ENCODE data around the gene DST.

DNA sequence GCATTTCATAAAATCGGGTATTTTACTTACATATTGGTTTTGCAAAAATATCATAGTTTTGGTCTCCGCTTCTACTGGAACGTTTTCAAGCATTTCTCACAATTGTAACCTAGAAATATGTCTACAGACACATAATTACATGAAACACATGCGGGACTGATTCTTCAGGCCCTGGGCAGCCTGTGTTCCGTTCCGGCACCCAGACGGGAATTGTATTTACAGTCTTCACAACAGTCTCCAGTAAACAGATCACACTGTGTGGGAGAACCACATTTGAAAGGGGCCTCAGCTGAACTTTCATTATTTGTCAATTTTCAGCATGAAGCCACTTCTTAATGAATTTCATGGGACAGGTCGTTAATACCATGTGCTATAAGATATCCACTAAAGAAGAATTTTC, 196.9 kb downstream of the DST start:
- TF ChIP-seq, protein P1, sequence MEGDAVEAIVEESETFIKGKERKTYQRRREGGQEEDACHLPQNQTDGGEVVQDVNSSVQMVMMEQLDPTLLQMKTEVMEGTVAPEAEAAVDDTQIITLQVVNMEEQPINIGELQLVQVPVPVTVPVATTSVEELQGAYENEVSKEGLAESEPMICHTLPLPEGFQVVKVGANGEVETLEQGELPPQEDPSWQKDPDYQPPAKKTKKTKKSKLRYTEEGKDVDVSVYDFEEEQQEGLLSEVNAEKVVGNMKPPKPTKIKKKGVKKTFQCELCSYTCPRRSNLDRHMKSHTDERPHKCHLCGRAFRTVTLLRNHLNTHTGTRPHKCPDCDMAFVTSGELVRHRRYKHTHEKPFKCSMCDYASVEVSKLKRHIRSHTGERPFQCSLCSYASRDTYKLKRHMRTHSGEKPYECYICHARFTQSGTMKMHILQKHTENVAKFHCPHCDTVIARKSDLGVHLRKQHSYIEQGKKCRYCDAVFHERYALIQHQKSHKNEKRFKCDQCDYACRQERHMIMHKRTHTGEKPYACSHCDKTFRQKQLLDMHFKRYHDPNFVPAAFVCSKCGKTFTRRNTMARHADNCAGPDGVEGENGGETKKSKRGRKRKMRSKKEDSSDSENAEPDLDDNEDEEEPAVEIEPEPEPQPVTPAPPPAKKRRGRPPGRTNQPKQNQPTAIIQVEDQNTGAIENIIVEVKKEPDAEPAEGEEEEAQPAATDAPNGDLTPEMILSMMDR (IDR thresholded peaks at IDR 0.05; ENCODE audit: insufficient read depth, low read depth, low read length): no peak
- TF ChIP-seq EZH2 (IDR thresholded peaks at IDR 0.05; ENCODE audit: insufficient read depth, low read length): no peak

Measured in astrocyte (in vitro differentiated cells and primary cell).